Measurements from ENCODE around the gene GALNT16.
"Not testable (repeated sequence)": the region's sequence is repeated elsewhere in the genome, so short reads cannot be mapped to it uniquely, and the experiment has no call there.

The GALNT16 gene

GRCh38 chr14:69287098-69288010, 27.4 kb downstream of the GALNT16 start:
- DNase-seq: no peak

GRCh38 chr14:69288011-69288771, 28.2 kb downstream of the GALNT16 start:
- no peak for DNase-seq

GRCh38 chr14:69288956-69289705, 29.2 kb downstream of the GALNT16 start:
- DNase-seq: no peak

GRCh38 chr14:69289811-69290520, 30.0 kb downstream of the GALNT16 start:
- DNase-seq: no peak

- DNase-seq: not testable (repeated sequence)
These were observed 30.9 kb downstream of the GALNT16 start for GRCh38 chr14:69290881-69291280.

- DNase-seq: no peak
These were observed 31.4 kb downstream of the GALNT16 start for GRCh38 chr14:69291396-69291795.

- no peak for DNase-seq
These were observed 32.1 kb downstream of the GALNT16 start for GRCh38 chr14:69291891-69292561.

- no peak for DNase-seq
These were observed 38.4 kb downstream of the GALNT16 start for GRCh38 chr14:69298131-69299071.

- DNase-seq: no peak
These were observed 39.5 kb downstream of the GALNT16 start for GRCh38 chr14:69299286-69300035.

GRCh38 chr14:69300601-69301221, 40.8 kb downstream of the GALNT16 start:
- DNase-seq: no peak

- DNase-seq: no peak
These were observed 43.1 kb downstream of the GALNT16 start for GRCh38 chr14:69303086-69303485.

GRCh38 chr14:69312608-69313007, 52.6 kb downstream of the GALNT16 start:
- no peak for DNase-seq

GRCh38 chr14:69313176-69313575, 53.2 kb downstream of the GALNT16 start:
- DNase-seq: no peak

GRCh38 chr14:69314327-69314726, 54.4 kb downstream of the GALNT16 start:
- no peak for DNase-seq

GRCh38 chr14:69315301-69315700, 55.3 kb downstream of the GALNT16 start:
- no peak for DNase-seq

- DNase-seq: no peak
These were observed 56.6 kb downstream of the GALNT16 start for GRCh38 chr14:69316449-69317101.

GRCh38 chr14:69317102-69317755, 57.3 kb downstream of the GALNT16 start:
- DNase-seq: no peak

GRCh38 chr14:69317780-69318179, 57.8 kb downstream of the GALNT16 start:
- no peak for DNase-seq
